Measurements from ENCODE around the gene HOMER2. TPM values are rescaled to one million over a fixed set of nuclear protein-coding genes. Genes with fewer than 3 reads are reported as not detected.

HOMER2 gene
- total and polyA plus RNA-seq, 9 of the 15 experiments (the other 6 are each of a cell fraction or from before 2014, with no cell fraction given): 0.13 to 0.47 (median 0.29) TPM; not detected in 1

DNA sequence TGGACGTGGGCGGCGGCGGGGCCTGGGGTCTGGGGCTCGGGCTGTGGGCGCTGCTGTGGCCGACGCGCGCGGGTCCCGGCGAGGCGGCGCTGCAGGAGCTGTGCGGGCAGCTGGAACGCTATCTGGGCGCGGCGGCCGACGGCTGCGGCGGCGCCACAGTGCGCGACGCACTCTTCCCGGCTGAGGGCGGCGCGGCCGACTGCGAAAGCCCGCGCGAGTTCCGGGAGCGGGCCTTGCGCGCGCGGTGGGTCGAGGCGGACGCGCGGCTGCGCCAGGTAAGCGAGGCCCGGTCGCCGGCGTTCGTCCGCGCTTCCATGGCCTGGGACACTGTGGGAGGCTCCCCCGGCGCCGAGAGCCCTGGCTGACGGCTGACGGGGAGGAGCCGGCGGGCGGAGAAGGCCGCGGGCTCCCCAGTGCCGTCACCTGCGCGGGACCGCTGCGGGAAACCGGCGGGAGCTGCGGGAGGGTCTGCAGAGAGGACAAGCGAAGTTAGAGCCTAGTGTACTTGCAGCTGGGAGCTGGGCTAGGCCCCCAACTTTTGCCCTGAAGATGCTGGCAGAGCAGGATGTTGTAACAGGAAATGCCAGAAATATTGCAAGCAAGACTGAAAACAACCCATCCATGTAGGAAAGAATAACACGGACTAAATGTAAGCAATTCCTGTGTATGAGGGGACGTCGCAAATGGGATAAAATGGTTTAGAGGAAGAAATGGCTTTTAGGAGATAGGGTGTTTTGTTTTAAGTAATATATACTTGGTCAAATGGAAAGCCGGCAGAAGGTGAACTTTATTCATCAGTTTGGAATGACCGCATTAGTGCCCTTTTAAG lies 142.2 kb downstream of the HOMER2 start (continued):
- TF ChIP-seq NCOA2 (IDR thresholded peaks at IDR 0.05; ENCODE audit: partially characterized antibody in 2 of 2) (no peak), ZNF561 (CRISPR knock-in tag; conservative IDR thresholded peaks at IDR 0.05) (no peak), NR1H2 (CRISPR knock-in tag; IDR thresholded peaks at IDR 0.05) (0 out of 2 replicates have a peak, but pooled peaks have one; percentile 47), KDM4B (IDR thresholded peaks at IDR 0.05; ENCODE audit: borderline replicate concordance in 2 of 2, low read depth in 1 of 2) (no peak), EGR1 (conservative IDR thresholded peaks at IDR 0.05) (no peak), KLF6 (CRISPR knock-in tag; IDR thresholded peaks at IDR 0.05; ENCODE audit: borderline replicate concordance) (no peak), SMARCB1 (IDR thresholded peaks at IDR 0.05; ENCODE audit: insufficient read length, low read depth) (no peak), NEUROD1 (IDR thresholded peaks at IDR 0.05; ENCODE audit: borderline replicate concordance, low read depth, low read length, partially characterized antibody) (no peak), ZNF780A (CRISPR knock-in tag; IDR thresholded peaks at IDR 0.05) (no peak), C11orf30 (IDR thresholded peaks at IDR 0.05; ENCODE audit: low read depth) (no peak), CREB1 (IDR thresholded peaks at IDR 0.05) (peak; percentile 55; the same call in 1 of the 2 replicates), CREB1 (CRISPR knock-in tag; IDR thresholded peaks at IDR 0.05) (no peak), EP300 (IDR thresholded peaks at IDR 0.05; ENCODE audit: low read length) (no peak), FUS (optimal IDR thresholded peaks at IDR 0.05; ENCODE audit: low read depth, low read length) (peak; percentile 14)
- TF ChIP-seq, protein P1, sequence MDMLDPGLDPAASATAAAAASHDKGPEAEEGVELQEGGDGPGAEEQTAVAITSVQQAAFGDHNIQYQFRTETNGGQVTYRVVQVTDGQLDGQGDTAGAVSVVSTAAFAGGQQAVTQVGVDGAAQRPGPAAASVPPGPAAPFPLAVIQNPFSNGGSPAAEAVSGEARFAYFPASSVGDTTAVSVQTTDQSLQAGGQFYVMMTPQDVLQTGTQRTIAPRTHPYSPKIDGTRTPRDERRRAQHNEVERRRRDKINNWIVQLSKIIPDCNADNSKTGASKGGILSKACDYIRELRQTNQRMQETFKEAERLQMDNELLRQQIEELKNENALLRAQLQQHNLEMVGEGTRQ (CRISPR knock-in tag; IDR thresholded peaks at IDR 0.05): no peak
- TF ChIP-seq, protein P2, sequence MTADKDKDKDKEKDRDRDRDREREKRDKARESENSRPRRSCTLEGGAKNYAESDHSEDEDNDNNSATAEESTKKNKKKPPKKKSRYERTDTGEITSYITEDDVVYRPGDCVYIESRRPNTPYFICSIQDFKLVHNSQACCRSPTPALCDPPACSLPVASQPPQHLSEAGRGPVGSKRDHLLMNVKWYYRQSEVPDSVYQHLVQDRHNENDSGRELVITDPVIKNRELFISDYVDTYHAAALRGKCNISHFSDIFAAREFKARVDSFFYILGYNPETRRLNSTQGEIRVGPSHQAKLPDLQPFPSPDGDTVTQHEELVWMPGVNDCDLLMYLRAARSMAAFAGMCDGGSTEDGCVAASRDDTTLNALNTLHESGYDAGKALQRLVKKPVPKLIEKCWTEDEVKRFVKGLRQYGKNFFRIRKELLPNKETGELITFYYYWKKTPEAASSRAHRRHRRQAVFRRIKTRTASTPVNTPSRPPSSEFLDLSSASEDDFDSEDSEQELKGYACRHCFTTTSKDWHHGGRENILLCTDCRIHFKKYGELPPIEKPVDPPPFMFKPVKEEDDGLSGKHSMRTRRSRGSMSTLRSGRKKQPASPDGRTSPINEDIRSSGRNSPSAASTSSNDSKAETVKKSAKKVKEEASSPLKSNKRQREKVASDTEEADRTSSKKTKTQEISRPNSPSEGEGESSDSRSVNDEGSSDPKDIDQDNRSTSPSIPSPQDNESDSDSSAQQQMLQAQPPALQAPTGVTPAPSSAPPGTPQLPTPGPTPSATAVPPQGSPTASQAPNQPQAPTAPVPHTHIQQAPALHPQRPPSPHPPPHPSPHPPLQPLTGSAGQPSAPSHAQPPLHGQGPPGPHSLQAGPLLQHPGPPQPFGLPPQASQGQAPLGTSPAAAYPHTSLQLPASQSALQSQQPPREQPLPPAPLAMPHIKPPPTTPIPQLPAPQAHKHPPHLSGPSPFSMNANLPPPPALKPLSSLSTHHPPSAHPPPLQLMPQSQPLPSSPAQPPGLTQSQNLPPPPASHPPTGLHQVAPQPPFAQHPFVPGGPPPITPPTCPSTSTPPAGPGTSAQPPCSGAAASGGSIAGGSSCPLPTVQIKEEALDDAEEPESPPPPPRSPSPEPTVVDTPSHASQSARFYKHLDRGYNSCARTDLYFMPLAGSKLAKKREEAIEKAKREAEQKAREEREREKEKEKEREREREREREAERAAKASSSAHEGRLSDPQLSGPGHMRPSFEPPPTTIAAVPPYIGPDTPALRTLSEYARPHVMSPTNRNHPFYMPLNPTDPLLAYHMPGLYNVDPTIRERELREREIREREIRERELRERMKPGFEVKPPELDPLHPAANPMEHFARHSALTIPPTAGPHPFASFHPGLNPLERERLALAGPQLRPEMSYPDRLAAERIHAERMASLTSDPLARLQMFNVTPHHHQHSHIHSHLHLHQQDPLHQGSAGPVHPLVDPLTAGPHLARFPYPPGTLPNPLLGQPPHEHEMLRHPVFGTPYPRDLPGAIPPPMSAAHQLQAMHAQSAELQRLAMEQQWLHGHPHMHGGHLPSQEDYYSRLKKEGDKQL (CRISPR knock-in tag; IDR thresholded peaks at IDR 0.05; ENCODE audit: borderline replicate concordance): no peak

All from K562 (cell line).